H1 (cell line): ENCODE results near the gene USH1C. TPM values are rescaled to one million over a fixed set of nuclear protein-coding genes. Genes with fewer than 3 reads are reported as not detected.

Experiments used
- CTCF ChIA-PET: fragments of 300-600 bp; sonication (Branson Sonifier 250); formaldehyde crosslinking; loops from one replicate; lab custom pipeline; 2021; ENCODE audit not compliant: partially characterized antibody; lab: Charles Lee
- POLR2A ChIA-PET: fragments of 300-600 bp; sonication (Branson Sonifier 250); formaldehyde crosslinking; loops from one replicate; lab custom pipeline; 2021; ENCODE audit warnings: inconsistent platforms; ENCODE audit not compliant: partially characterized antibody; lab: Charles Lee
- DNase-seq, 2 experiments: peaks; one replicate each; pipeline versions ENCODE4 v3.0.0 to v3.0.0-alpha.2; 2010 to 2022; ENCODE audit warnings: low spot score in 2 of 2, low read depth in 1 of 2, mixed read lengths in 1 of 2
- FAIRE-seq: peaks from 2 replicates; lab custom pipeline; 2011; peaks lifted over from hg19 to GRCh38; lab: Jason Lieb, UNC
- H2AFZ ChIP-seq: 2 replicates; pipeline ENCODE4 v1.8.1; 2012; ENCODE audit warnings: low read length, inconsistent platforms
- H2AK5ac ChIP-seq: 2 replicates; pipeline ENCODE4 v1.6.1; 2013; ENCODE audit warnings: low read depth, low read length
- H2BK120ac ChIP-seq: replicated peaks from 2 replicates; pipeline ENCODE3; 2013; ENCODE audit warnings: low read depth, low read length, inconsistent platforms
- H2BK12ac ChIP-seq: 2 replicates; pipeline ENCODE4 v1.6.1; 2013; ENCODE audit warnings: low read depth, low read length
- H2BK15ac ChIP-seq: 2 replicates; pipeline ENCODE4 v1.6.1; 2013; ENCODE audit warnings: low read length
- H2BK20ac ChIP-seq: 2 replicates; pipeline ENCODE4 v1.6.1; 2013; ENCODE audit warnings: low read length
- H2BK5ac ChIP-seq: 2 replicates; pipeline ENCODE4 v1.6.1; 2013; ENCODE audit warnings: low read depth, low read length
- H3K14ac ChIP-seq: 2 replicates; pipeline ENCODE4 v1.6.1; 2013; ENCODE audit warnings: inconsistent platforms; ENCODE audit not compliant: insufficient read length
- H3K18ac ChIP-seq: 2 replicates; pipeline ENCODE4 v1.6.1; 2013; ENCODE audit warnings: low read length; ENCODE audit errors: extremely low read depth
- H3K23ac ChIP-seq: 2 replicates; pipeline ENCODE4 v1.6.1; 2013; ENCODE audit warnings: inconsistent platforms; ENCODE audit not compliant: insufficient read length
- H3K23me2 ChIP-seq: 2 replicates; pipeline ENCODE4 v1.6.1; 2013; ENCODE audit warnings: low read depth, low read length
- H3K27ac ChIP-seq: 2 replicates; pipeline ENCODE4 v1.6.1; 2011; ENCODE audit warnings: low read depth, low read length, inconsistent platforms
- H3K27me3 ChIP-seq, 4 experiments: replicated peaks in 1 of 4; 1 replicate in 1 of 4; 2 replicates in 3 of 4; pipeline versions ENCODE4 v1.6.1 to v1.8.1; 2011 to 2013; ENCODE audit warnings: low read length in 3 of 4, mild to moderate bottlenecking in 3 of 4, inconsistent platforms in 2 of 4, mixed read lengths in 2 of 4, moderate library complexity in 1 of 4; ENCODE audit not compliant: control insufficient read depth in 3 of 4, insufficient read depth in 3 of 4; ENCODE audit errors: extremely low read depth in 1 of 4
- H3K36me3 ChIP-seq, 4 experiments: 2 replicates each; pipeline versions ENCODE4 v1.6.1 to v1.8.1; 2011 to 2013; ENCODE audit warnings: mild to moderate bottlenecking in 4 of 4, low read length in 3 of 4, moderate library complexity in 2 of 4, control low read depth in 1 of 4, inconsistent platforms in 1 of 4; ENCODE audit not compliant: insufficient read depth in 4 of 4, control insufficient read depth in 2 of 4
- H3K4ac ChIP-seq: replicated peaks from 2 replicates; pipeline ENCODE3; 2013; ENCODE audit warnings: low read length, low read depth, mixed read lengths, inconsistent platforms; ENCODE audit not compliant: insufficient read length
- H3K4me1 ChIP-seq, 4 experiments: replicated peaks in 1 of 4; 1 replicate in 1 of 4; 2 replicates in 3 of 4; pipeline versions ENCODE4 v1.6.1 to v1.8.1; 2011 to 2013; ENCODE audit warnings: low read length in 3 of 4, inconsistent platforms in 2 of 4, mixed read lengths in 1 of 4; ENCODE audit not compliant: insufficient read depth in 4 of 4, control insufficient read depth in 3 of 4
- H3K4me2 ChIP-seq, 2 experiments: 2 replicates each; pipeline versions ENCODE4 v1.6.1 to v1.8.1; 2011 to 2013; ENCODE audit warnings: low read depth in 2 of 2, low read length in 2 of 2, control low read depth in 1 of 2, inconsistent platforms in 1 of 2, mild to moderate bottlenecking in 1 of 2; ENCODE audit not compliant: insufficient read depth in 1 of 2
- H3K4me3 ChIP-seq, 4 experiments: fragments of 200-600, 300-600 bp in 1 of 4; sonication (generic), shearing (Covaris generic), sonication (Bioruptor Twin) in 1 of 4; 2 replicates each; pipeline versions ENCODE4 v1.5.1 to v1.8.1; 2011 to 2016; ENCODE audit warnings: low read length in 4 of 4, low read depth in 3 of 4, control low read depth in 2 of 4, inconsistent platforms in 2 of 4, mild to moderate bottlenecking in 2 of 4, mixed read lengths in 1 of 4, moderate library complexity in 1 of 4; ENCODE audit not compliant: insufficient read depth in 2 of 4; ENCODE audit errors: extremely low read depth in 1 of 4
- H3K56ac ChIP-seq: replicated peaks from 2 replicates; pipeline ENCODE3; 2013; ENCODE audit warnings: low read depth, mild to moderate bottlenecking, mixed read lengths, low read length, inconsistent platforms; ENCODE audit not compliant: insufficient read length
- H3K79me1 ChIP-seq: 2 replicates; pipeline ENCODE4 v1.6.1; 2013; ENCODE audit warnings: low read depth, low read length, control low read depth
- H3K79me2 ChIP-seq, 2 experiments: 2 replicates each; pipeline versions ENCODE4 v1.6.1 to v1.8.1; 2012 to 2013; ENCODE audit warnings: low read length in 2 of 2, mild to moderate bottlenecking in 2 of 2, inconsistent platforms in 1 of 2; ENCODE audit not compliant: insufficient read depth in 2 of 2, control insufficient read depth in 1 of 2
- H3K9ac ChIP-seq, 4 experiments: replicated peaks in 1 of 4; 1 replicate in 1 of 4; 2 replicates in 3 of 4; pipeline versions ENCODE4 v1.6.1 to v1.8.1; 2011 to 2013; ENCODE audit warnings: low read depth in 3 of 4, low read length in 3 of 4, control low read depth in 2 of 4, mild to moderate bottlenecking in 2 of 4, moderate library complexity in 2 of 4, inconsistent platforms in 1 of 4; ENCODE audit errors: extremely low read depth in 1 of 4
- H3K9me3 ChIP-seq, 2 experiments: 2 replicates each; pipeline versions ENCODE4 v1.6.1 to v1.8.1; 2012 to 2013; ENCODE audit warnings: mild to moderate bottlenecking in 2 of 2, moderate library complexity in 2 of 2, control low read depth in 1 of 2, inconsistent platforms in 1 of 2, low read depth in 1 of 2, low read length in 1 of 2, mixed read lengths in 1 of 2; ENCODE audit not compliant: insufficient read depth in 2 of 2
- H4K20me1 ChIP-seq, 2 experiments: replicated peaks in 1 of 2; 2 replicates each; pipeline versions ENCODE3 to v1.8.1; 2011 to 2013; ENCODE audit warnings: inconsistent platforms in 2 of 2, low read length in 2 of 2, mild to moderate bottlenecking in 1 of 2; ENCODE audit not compliant: insufficient read depth in 2 of 2, control insufficient read depth in 1 of 2
- H4K5ac ChIP-seq: 2 replicates; pipeline ENCODE4 v1.6.1; 2013; ENCODE audit warnings: low read length, low read depth, mixed read lengths, inconsistent platforms; ENCODE audit not compliant: insufficient read length
- H4K8ac ChIP-seq: 2 replicates; pipeline ENCODE4 v1.8.0; 2013; ENCODE audit warnings: mild to moderate bottlenecking, moderate library complexity, low read length, inconsistent platforms; ENCODE audit not compliant: insufficient read depth; ENCODE audit errors: extremely low read depth
- H4K91ac ChIP-seq: replicated peaks from 2 replicates; pipeline ENCODE3; 2013; ENCODE audit warnings: low read length, mixed read lengths, inconsistent platforms; ENCODE audit not compliant: insufficient read length
- CHD1 ChIP-seq: IDR thresholded peaks from 2 replicates; pipeline ENCODE4 v1.6.1; 2012; ENCODE audit warnings: low read depth, low read length, improper control_type of control experiment
- EGR1 ChIP-seq: IDR thresholded peaks from 2 replicates; pipeline ENCODE4 v1.6.1; 2011; ENCODE audit warnings: low read depth, low read length, borderline replicate concordance
- EZH2 ChIP-seq: fragments of 200-600 bp; sonication (generic); IDR thresholded peaks from 2 replicates; pipeline ENCODE4 v1.7.1; 2012; ENCODE audit warnings: low read depth, mild to moderate bottlenecking, moderate library complexity, low read length, inconsistent platforms; ENCODE audit not compliant: severe bottlenecking
- KDM1A ChIP-seq: fragments of 200-600, 300-600 bp; sonication (generic); IDR thresholded peaks from 2 replicates; pipeline ENCODE4 v1.7.1; 2016; ENCODE audit warnings: mild to moderate bottlenecking, low read length, borderline replicate concordance
- RBBP5 ChIP-seq: IDR thresholded peaks from 2 replicates; pipeline ENCODE4 v1.7.1; 2012; ENCODE audit warnings: low read depth, mild to moderate bottlenecking, inconsistent platforms, low read length, moderate library complexity, borderline replicate concordance
- RXRA ChIP-seq: IDR thresholded peaks from 2 replicates; pipeline ENCODE4 v1.6.1; 2011; ENCODE audit warnings: low read depth, mild to moderate bottlenecking, low read length, moderate library complexity; ENCODE audit not compliant: insufficient read depth
- SIRT6 ChIP-seq: IDR thresholded peaks from one replicate; pipeline ENCODE4 v1.7.1; 2012; ENCODE audit warnings: low read length, inconsistent platforms
- SP1 ChIP-seq: IDR thresholded peaks from 2 replicates; pipeline ENCODE4 v1.6.1; 2011; ENCODE audit warnings: low read depth, low read length
- WGBS, 2 experiments: shearing (Covaris generic) in 1 of 2; methylation state at CpG; one replicate each; pipeline versions ENCODE4 v1.1.6 to v1.1.7; 2013 to 2015; ENCODE audit warnings: low lambda C conversion rate in 2 of 2, mixed read lengths in 2 of 2, inconsistent platforms in 1 of 2, low coverage in 1 of 2, missing lambda C conversion rate in 1 of 2; ENCODE audit not compliant: insufficient replicate concordance in 2 of 2, insufficient coverage in 1 of 2, insufficient read length in 1 of 2; ENCODE audit errors: extremely low coverage in 1 of 2, missing lambda C conversion rate in 1 of 2; 5-methylcytosine and 5-hydroxymethylcytosine counted together
- polyA plus RNA-seq, 7 experiments: library from polyadenylated mRNA; depleted of rRNA in 3 of 7; stranded (reverse) in 5 of 7; unstranded in 2 of 7; fragments of >200 nt in 5 of 7; fragments of 200-250 nt in 2 of 7; gene quantifications; 1 replicate in 5 of 7; 2 replicates in 1 of 7; 4 replicates in 1 of 7; pipeline versions ENCODE4 v1.2.1 to v1.2.3, GENCODE V29; 2011 to 2013; ENCODE audit warnings: missing spikeins in 2 of 7, mixed read lengths in 2 of 7
- total RNA-seq: library from RNA; stranded (reverse); fragmentation: NEBNext Ultra II Directional; extraction: Animal tissue kit (Norgen Biotek cat#: 25700); gene quantifications from 2 replicates; pipeline ENCODE4 v1.2.1, GENCODE V29; 2021
- TF ChIP-seq, protein P1 (sequence below): IDR thresholded peaks from 2 replicates; pipeline ENCODE4 v1.6.1; 2011; ENCODE audit warnings: low read depth, mild to moderate bottlenecking, low read length; ENCODE audit not compliant: insufficient read depth
- TF ChIP-seq, protein P2 (sequence below): IDR thresholded peaks from 2 replicates; pipeline ENCODE4 v1.6.1; 2012; ENCODE audit warnings: inconsistent platforms
- TF ChIP-seq, protein P3 (sequence below): IDR thresholded peaks from 2 replicates; pipeline ENCODE4 v1.6.1; 2012; ENCODE audit warnings: low read length, inconsistent platforms

Gene USH1C
- total and polyA plus RNA-seq, 2 of the 8 experiments (the other 6 are each of a cell fraction or from before 2014, with no cell fraction given): 1.3 to 1.6 TPM

DNA sequence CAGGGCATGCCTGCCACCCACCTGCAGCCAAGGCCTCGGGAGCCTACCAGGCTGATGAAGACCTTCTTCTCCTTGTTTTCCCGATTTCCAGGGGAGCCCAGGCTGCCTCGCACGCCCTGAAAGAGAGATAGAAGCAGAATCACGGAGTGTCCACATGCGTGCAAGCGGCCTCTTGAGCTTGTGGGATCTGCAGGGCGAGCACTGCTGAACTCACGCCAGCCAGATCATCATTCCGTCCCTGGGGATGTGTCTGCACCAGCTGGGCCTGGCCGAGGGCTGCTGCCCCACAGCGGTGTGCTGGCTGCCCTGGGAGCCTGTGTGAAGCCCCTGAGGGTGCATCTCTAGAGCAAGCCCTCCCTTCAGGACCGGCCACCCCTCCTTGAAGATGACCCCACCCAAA lies 17.9 kb downstream of the USH1C start:
- Histone ChIP-seq H2BK120ac (no peak overlapping the region), H3K27me3 (no peaks in the 10 kb centered on the region), H2AFZ (no peak overlapping the region; the same call in 1 of the 2 replicates), H2BK12ac (no peak overlapping the region), H3K18ac (no peak overlapping the region), H4K5ac (no peak overlapping the region), H3K79me1 (no peaks in the 10 kb centered on the region), H3K27ac (no peak overlapping the region), H2BK15ac (no peak overlapping the region), H4K20me1 (no peaks in the 10 kb centered on the region), H2AK5ac (no peak overlapping the region), H3K14ac (no peak overlapping the region), H3K4ac (no peak overlapping the region), H4K8ac (no peak overlapping the region), H3K36me3 (no peaks in the 10 kb centered on the region), H3K4me1 (peaks cover 0 to 2% (median 0%) of the 10 kb centered on the region in 4 experiments; a peak in 3 of 7 replicates), H3K56ac (no peak overlapping the region), H2BK20ac (no peak overlapping the region), H3K4me3 (no peak overlapping the region), H3K9me3 (no peaks in the 10 kb centered on the region), H3K4me2 (no peak overlapping the region), H3K9ac (no peak overlapping the region), H2BK5ac (no peak overlapping the region), H3K79me2 (no peaks in the 10 kb centered on the region), H4K91ac (no peak overlapping the region), H3K23me2 (no peaks in the 10 kb centered on the region), H3K23ac (no peak overlapping the region)
- FAIRE-seq (no peak), DNase-seq (no peak)
- POLR2A ChIA-PET: no interaction called here
- 87% methylated on average over 12 of the region's 13 CpGs; no CpG with 5 or more reads in 1 of the 2 experiments for WGBS, 2 experiments
- CTCF ChIA-PET: interaction anchor here (1.1 to 44.8 kb wide), 3 partner anchors 14 to 129 kb away, joined by 3 to 1414 read pairs (median 494); partner anchors contain the start of gene KCNJ11
- TF ChIP-seq, protein P1, sequence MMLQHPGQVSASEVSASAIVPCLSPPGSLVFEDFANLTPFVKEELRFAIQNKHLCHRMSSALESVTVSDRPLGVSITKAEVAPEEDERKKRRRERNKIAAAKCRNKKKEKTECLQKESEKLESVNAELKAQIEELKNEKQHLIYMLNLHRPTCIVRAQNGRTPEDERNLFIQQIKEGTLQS: no peak
- TF ChIP-seq EGR1: no peak
- TF ChIP-seq SP1: no peak
- TF ChIP-seq, protein P2, sequence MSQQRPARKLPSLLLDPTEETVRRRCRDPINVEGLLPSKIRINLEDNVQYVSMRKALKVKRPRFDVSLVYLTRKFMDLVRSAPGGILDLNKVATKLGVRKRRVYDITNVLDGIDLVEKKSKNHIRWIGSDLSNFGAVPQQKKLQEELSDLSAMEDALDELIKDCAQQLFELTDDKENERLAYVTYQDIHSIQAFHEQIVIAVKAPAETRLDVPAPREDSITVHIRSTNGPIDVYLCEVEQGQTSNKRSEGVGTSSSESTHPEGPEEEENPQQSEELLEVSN: no peak
- TF ChIP-seq RBBP5: no peak
- TF ChIP-seq, protein P3, sequence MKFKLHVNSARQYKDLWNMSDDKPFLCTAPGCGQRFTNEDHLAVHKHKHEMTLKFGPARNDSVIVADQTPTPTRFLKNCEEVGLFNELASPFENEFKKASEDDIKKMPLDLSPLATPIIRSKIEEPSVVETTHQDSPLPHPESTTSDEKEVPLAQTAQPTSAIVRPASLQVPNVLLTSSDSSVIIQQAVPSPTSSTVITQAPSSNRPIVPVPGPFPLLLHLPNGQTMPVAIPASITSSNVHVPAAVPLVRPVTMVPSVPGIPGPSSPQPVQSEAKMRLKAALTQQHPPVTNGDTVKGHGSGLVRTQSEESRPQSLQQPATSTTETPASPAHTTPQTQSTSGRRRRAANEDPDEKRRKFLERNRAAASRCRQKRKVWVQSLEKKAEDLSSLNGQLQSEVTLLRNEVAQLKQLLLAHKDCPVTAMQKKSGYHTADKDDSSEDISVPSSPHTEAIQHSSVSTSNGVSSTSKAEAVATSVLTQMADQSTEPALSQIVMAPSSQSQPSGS: no peak
- TF ChIP-seq KDM1A: no peak
- TF ChIP-seq CHD1: no peak
- TF ChIP-seq SIRT6: no peak
- no peak for TF ChIP-seq EZH2
- no peak for TF ChIP-seq RXRA
